ENCODE data around the gene TNS1. TPM values are rescaled to one million over a fixed set of nuclear protein-coding genes. Genes with fewer than 3 reads are reported as not detected.

Gene TNS1
- total RNA-seq, 2 donors from 2014 or later: 27.8 to 149 TPM

DNA sequence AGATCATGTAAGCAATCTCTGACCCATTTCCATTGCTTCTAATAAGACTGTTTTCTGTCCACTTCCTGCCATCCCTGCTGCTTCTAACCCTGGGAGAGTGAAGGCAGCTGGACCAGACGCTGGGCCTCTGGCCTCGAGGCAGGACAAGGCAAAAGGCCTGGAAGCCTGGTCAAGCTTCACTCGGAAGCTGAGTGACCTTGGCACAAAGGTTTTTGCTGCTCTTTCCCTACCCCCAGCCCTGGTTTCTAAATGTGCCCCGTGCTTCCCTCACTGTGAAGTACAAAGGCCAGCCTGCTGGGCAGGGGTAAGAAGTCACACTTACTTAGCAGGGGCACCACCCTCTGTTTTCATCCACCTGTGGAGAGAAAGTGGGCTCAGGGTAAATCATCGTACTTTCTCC is 195.0 kb downstream of the TNS1 start:
- intact Hi-C loops (cut with DNase I, micrococcal nuclease): no loop called here
- ATAC-seq: no peak

DNA sequence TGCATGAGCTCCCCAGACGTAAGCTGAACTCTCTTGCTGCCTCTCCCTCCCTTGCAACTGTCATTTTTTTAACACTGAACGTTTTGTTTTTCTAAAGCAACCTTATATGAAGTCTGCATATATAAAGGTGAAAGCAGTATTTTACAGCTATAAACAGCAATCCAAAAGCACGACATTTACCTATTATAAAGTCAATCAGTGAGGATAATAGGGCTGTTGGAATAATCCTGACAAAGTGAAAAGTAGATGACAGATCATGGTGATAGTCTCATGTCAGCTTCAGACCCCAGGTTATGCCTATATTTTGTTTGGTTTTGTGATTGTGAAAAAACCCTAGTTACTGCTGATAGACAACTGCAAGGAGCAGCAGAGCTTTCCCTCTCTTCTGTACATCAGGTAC is 195.8 kb downstream of the TNS1 start:
- intact Hi-C loops (cut with DNase I, micrococcal nuclease): no loop called here
- DNase-seq: no peak

More for the DNA sequence above, 195.0 kb downstream of the TNS1 start:
- no peak for DNase-seq

DNA sequence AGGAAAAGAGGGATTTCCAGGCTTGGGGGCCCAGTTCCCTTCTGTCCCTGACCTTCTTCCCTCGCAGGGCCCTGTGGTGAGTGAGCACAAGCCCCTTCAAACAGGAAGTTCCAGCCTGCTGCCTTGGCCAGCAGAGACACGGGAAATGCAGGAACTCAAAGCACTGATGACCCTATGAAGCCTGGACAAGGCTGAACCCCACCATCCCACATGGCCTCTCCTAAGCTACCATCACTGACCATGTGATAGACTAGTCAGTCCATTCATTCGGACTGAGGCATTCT is 196.4 kb downstream of the TNS1 start:
- intact Hi-C loops (cut with DNase I, micrococcal nuclease): no loop called here
- no peak for ATAC-seq
- DNase-seq: no peak

More for the DNA sequence above, 195.8 kb downstream of the TNS1 start:
- ATAC-seq: no peak

DNA sequence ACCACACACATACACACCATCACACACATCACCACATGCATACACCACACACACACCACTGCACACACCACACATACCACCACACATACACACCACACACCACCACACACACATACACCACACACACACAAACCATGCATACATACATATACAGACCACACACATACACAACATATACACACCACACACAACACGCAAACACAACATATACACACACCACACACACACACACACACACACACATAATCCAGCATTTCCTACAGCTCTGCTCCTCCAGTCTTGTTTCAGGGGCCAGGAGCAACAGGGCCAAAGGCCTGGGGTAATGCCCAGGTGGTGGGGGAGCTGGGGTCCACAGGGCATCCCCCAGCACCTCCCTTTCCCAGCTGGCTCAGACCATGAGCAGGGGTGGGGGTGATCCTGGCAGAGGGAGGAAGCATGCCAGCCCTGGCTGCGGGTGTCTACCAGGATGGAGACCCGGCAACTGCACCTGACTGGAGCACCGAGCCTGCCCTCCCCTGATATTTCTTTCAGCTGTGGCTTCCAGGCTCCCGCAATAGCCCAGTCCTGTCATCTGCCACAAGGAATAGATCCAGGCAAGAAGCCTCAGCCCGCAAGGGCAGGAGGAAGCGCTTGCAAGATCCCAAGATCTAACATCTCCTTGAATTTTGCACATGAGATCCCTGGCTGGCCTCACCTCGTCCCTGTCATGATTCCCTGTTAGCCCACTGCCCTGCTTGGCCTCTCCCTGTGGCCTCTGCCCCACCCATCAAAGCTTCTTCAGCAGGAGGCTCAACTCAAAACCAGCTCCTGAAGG is 196.9 kb downstream of the TNS1 start:
- no peak for DNase-seq
- ATAC-seq: no peak
- intact Hi-C loops (cut with DNase I, micrococcal nuclease): no loop called here

DNA sequence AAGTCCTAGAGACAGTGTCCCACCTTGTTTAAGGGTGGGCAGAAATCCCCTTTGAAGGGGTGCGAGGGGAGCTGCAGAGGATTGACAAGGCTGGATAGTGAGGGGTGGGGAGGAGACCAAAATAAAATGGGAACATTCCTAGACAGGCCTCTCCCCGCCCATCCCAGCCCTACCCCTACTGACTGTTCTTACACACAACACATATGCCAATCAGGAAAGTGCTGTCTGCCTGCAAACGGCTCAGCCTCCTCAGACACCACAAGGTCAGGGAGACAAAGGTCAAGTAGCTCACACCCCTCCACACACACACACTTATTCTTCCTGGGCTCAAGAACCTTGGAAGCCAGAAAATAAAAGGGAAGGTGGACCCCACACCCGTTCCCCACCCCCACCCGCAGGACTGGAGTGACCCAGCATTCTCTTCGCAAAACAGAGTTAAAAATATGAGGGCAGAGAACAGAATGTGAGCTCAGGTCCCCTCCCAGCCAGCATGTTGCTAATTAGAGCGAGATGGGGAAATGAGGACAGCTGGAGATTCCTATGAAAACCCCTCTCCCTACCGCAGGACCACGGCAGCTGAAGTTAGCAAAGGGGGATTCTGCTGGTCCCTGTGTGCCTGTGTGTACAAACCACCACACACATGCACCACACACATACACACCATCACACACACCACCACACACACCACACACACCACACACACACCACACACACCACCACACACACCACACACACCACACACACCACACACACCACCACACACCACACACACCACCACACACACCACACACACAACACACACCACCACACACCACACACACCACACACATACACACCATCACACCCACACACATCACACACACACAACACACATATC is 197.8 kb downstream of the TNS1 start:
- DNase-seq (no peak), ATAC-seq (peak; percentile 87)
- intact Hi-C loops (cut with DNase I, micrococcal nuclease): no loop called here

DNA sequence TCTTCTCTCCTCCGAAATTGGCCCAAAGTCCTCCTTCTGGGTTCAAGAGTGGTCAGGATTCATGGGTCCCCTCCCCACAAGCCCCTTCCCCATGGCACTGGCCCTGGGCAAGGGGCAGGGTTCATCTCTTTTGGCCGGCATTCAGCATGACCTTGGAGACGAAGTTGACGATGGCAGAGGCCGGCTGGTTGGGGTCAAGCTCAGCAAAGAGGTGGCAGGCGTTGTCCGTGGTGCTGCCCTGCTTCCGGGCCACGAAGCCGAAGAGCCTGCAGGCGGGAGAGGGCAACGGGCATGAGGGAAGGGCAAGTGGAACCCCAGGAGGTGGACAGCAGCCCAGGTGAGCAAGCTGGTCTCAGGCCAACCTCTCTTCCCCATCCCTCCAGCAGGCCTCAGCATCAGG is 198.5 kb downstream of the TNS1 start:
- intact Hi-C loops (cut with DNase I, micrococcal nuclease): no loop called here
- DNase-seq (peak in 1 of 2 donors; percentile 20), ATAC-seq (no peak)

DNA sequence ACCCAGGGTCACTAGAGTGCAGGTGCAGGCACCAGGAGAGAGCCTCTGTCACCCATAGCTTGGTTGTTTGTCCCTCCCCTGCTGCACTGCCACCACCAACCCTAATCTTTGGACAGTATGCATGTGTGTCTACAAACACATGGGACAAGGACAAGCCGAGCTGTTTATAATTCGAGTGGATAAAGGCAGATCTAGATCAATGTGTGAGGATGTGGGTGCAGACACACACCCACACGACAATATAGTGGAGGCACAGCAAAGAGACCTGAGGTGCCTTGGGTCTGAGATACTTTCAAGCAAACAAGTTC is 199.2 kb downstream of the TNS1 start:
- DNase-seq (no peak), ATAC-seq (no peak)
- intact Hi-C loops (cut with DNase I, micrococcal nuclease): no loop called here

DNA sequence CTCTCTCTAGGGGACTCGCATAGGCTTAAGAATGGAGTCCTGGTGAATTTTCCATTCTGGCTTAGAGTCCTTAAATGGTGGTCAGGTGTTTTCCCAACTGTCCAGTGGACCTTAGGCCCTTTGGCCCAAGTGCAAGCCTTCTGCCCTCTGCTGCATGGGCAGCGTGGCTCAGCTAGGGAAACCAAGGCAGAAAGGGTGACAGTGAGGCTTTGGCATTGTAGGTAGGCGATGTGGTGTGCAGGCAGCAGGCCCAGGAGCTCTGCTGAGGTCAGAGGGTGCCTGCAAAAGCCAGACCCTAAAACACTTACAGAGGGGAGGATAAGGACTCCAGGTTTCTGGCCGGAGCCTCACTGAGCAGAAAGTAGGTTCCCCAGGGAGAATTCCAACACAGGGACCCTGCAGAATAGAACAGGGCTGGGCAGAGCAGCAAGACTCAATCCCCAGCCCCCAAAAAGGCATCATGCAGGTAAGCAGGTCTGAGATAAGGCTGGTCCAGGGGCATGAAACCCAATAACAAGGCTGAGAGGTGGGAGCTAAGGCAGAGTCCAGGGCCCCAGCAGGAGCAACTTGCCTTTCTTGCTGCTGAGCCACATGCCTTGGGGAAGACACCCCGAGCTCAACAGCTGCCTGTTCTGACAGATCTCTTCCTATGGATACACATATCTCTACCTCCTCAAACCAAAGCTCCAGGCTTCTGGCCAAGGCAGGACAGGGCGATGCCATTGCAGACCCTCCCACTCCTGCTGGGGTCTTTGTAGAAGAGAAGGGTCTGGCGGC is 199.7 kb downstream of the TNS1 start:
- intact Hi-C loops (cut with DNase I, micrococcal nuclease): no loop called here
- ATAC-seq: no peak
- peak in 1 of 2 donors; percentile 21 for DNase-seq

DNA sequence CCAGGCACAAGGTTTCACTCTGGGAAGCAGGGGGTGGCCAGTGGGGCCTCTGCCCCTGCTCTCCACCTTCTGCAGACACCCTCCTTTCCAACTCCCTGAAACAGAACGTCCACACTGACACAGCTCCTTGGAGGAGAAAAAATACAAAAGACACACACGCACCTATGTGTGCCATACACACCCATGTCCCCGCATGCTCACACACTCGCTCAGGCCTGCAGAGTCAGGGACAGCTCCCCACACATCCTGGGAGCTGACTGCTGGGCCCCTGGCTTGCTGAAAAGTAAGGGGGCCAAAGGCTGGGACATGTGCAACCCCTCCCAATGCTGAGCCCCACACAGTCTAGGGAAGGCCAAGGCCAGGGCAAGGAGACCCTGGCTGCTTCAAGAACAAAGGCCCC is 200.5 kb downstream of the TNS1 start:
- no peak for ATAC-seq
- intact Hi-C loops (cut with DNase I, micrococcal nuclease): no loop called here
- DNase-seq: peak in 1 of 2 donors; percentile 18

DNA sequence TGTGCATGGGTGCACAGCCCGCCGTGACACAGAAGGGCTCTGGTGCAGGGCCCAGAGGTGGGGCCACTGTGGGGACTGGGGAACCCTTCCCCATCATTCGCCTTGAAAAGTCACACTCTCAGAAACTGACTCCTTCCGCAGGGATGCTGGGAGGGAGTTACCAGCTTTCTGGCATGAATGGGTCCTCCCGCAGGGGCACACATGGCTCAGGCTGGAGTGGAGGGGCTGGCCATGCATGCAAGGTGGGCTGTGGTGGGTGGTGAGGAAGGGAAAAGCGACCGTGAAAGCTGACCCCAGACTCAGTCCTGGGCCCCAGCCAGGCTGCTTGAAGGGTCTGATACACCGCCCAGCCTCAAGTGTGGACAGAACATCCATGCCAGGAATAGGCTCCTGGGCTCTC is 201.1 kb downstream of the TNS1 start:
- DNase-seq (peak in 1 of 2 donors; percentile 16), ATAC-seq (no peak)
- intact Hi-C loops (cut with DNase I, micrococcal nuclease): no loop called here

DNA sequence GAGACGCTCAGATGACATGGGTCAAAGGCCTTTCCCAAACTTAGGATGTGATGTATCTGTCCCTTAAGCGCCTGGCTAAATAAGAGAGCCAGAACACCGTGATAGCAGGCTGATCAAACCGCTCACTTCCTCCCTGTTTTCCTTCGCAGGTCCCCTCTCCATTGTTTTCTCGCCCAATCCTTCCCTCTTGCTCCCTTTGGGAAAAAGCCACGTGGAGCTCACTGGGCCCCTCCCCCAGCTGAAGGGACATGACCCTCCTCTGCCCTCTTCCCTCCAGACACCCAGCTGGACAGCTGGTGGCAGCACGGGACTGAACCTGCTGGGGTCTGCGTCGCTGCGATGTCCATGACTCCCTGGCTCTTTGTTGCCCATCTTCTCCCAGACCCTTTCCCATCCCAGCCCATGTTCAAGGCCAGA is 201.7 kb downstream of the TNS1 start:
- peak in 1 of 2 donors; percentile 10 for DNase-seq
- ATAC-seq: no peak
- intact Hi-C loops (cut with DNase I, micrococcal nuclease): no loop called here

DNA sequence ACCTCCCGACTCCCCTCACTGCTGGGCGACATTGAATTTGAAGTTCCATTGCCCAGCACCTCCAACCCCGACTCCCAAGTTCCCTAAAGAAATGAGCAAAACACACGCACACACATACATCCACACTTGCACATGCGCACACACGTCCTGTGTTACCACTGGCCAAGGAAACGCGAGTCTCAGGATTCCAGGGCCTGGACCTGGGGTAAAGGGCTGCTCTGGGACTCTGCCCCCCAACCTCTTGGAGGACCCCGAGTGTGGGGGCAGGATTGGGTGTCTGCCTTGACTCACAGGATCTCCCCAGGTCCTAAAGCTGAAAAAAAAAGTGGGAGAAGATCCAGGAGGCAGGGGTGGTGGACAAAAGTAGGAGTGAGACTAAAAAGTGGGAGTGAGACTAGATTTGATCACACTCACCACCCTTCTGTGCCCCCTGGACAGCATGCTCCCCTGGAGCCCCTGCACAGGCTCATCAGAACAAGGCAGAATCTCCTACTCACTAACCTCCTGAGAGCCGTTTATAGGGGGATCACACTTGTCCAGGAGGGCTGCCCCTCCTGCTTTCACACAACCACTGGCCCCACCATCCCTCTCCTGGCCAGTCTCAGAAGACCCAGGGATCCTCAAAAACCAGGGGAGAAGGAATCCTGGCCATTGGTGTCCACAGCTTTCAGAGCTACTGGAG is 202.2 kb downstream of the TNS1 start:
- no peak for ATAC-seq

DNA sequence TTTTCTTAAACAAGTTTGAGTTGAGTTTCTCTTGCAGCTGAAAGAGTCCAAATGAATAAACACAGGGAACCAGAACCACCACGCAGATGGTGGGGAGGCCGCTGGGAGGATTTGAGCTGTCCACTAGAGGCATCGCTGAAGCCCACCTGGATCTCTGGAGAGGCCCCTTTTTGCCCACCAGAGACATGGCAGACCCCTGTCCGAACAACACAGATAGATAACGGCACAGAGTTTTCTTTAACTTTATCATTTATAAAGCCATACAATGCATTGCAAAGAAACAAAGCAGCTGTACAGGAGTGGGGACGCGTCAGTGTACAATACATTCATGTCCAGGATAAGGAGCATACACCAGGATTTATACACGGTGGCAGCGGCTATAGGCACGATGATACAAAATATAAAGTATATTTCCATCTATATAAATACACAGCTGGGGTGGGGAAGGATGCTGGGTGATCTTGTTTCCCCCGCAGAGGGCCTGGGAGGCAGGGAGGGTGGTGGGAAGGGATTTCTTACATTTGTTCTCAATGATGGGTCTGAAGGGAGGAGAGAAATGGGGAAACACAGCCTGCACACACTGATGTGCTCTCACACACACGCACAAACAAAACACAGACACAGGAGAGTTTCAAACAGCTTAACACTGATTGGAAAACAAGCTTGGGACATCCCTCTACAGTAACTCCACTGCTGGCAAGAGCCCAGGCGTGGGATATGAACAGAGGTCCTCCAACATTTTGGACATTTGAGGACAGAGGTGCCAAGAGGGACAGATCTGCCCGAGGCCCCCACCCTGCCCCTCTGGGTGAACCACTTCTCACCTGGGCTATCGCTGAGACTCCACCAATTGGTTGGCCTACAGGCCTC is 203.0 kb downstream of the TNS1 start:
- ATAC-seq (no peak), DNase-seq (peak in 1 of 2 donors; percentile 19)
- intact Hi-C loops (cut with DNase I, micrococcal nuclease): loop anchor here in 1 of 2 donors (10.0 kb wide), 1 partner anchor 185 kb away; no protein-coding TSS in a partner anchor

More for the DNA sequence above, 202.2 kb downstream of the TNS1 start:
- peak in 1 of 2 donors; percentile 20 for DNase-seq
- intact Hi-C loops (cut with DNase I, micrococcal nuclease): no loop called here

DNA sequence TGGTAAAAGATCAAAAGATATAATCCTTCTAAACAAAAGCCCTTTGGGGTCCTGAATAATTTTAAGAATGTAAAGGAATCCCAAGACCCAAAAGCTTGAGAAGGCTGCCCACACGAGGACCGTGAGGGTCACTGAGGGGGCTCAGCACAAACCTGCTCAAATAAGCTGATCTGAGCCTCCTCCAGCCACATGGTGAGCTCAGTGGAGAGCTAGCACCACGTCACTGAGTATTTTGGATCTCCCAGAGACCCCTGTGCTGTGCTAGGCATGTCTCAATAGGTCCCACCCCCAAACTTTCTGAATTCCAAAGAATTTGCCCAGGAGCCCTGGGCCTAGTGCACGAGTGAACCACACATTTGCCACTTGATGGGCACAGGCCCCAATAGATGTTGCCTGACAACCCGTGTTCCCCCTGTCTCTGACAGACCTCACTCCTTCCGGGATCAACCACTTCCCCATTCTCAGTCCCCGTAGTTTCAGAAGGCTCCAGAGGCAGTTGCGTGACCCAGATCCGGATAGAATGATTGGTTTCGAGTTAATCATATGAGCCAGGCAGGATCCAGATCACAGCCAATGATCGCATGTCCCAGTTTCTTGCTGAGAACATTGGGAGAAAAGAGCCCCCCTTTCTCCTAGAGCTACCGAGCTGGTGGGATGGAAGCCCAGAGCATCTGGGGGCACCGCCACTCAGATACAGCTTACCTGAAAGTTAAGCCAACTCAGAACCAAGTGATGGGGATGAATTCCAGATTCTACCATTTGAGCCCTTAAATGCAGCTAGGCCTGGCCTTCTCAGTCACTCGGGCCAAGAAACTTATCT is 203.8 kb downstream of the TNS1 start:
- ATAC-seq: peak; percentile 19
- DNase-seq: peak in 1 of 2 donors; percentile 50
- intact Hi-C loops (cut with DNase I, micrococcal nuclease): loop anchor here in 1 of 2 donors (10.0 kb wide), 1 partner anchor 186 kb away; no protein-coding TSS in a partner anchor

DNA sequence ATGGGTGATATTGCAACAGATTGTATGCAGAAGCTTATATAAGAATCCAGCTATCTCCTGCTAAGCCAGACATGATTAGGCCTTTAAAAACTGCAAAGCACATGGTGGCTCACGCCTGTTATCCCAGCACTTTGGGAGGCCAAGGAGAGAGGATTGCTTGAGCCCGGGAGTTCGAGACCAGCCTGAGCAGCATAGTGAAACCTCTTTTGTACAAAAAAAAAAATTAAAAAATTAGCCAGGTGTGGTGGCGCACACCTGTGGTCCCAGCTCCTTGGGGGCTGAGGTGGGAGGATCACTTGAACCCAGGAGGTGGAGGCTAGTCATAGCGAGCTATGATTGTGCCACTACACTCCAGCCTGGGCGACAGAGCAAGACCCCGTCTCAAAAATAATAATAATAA is 204.6 kb downstream of the TNS1 start:
- intact Hi-C loops (cut with DNase I, micrococcal nuclease): loop anchor here in 1 of 2 donors (10.0 kb wide), 1 partner anchor 187 kb away; no protein-coding TSS in a partner anchor
- ATAC-seq (no peak), DNase-seq (peak in 1 of 2 donors; percentile 14)

DNA sequence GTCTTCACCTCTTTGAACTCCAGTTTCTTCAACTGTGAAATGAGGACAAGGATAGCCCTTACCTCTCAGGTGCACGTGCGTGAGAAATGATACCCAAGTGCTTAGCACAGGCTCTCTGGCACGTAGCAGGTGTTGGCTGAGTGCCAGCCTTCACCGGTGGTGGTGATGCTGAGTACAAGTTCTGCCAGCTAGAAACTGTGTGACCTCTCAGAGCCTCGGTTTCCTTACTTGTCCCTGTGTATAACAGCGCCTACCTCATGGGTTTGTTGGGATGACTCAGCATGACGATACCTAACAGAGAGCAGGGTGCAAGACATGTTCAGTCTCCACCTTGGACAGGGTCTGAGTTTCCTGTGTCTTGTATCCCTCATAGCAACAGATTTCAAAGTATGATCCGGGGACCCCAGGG is 205.1 kb downstream of the TNS1 start:
- intact Hi-C loops (cut with DNase I, micrococcal nuclease): loop anchor here in 1 of 2 donors (10.0 kb wide), 1 partner anchor 187 kb away; no protein-coding TSS in a partner anchor
- DNase-seq: peak; percentile 31 to 34
- ATAC-seq: no peak

DNA sequence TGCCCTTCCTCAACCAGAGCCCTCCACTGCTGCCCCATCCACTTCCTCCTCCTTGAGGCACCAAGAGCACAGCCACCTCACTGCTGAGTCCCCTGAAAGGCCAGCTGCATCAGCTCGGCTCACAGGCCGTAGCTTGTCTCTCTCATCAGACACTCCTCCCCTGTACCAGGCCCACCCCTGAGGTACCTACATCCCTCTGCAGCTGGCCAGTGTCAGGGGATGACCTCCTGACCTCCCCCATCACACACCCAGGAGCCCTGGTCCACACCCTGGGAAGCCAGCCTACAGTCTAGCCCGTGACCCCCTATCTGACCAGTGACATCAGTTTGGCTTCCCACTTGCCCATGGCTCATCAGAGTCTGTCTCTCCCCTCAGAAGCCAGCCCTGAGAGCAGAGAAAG is 205.6 kb downstream of the TNS1 start:
- no peak for DNase-seq
- no peak for ATAC-seq
- intact Hi-C loops (cut with DNase I, micrococcal nuclease): loop anchor here in 1 of 2 donors (10.0 kb wide), 1 partner anchor 188 kb away; no protein-coding TSS in a partner anchor
